ENCODE results near the gene GALNT15.

GALNT15 gene

GRCh38 chr3:16264174-16264707, 89.8 kb downstream of the GALNT15 start:
- Histone ChIP-seq H3K27ac (ENCODE audit: low read length) (peak overlapping the region; percentile 89), H3K9me3 (ENCODE audit: control insufficient read depth in 2 of 2, low read length in 2 of 2) (no peaks in the 10 kb centered on the region), H3K36me3 (ENCODE audit: control insufficient read depth in 2 of 2, insufficient read depth in 2 of 2, low read length in 2 of 2) (peaks cover 11% of the 10 kb centered on the region in 2 donors), H3K4me3 (ENCODE audit: low read length in 2 of 2) (peak overlapping the region; percentile 84 to 98), H3K9ac (ENCODE audit: low read length in 2 of 2) (peak overlapping the region; percentile 83 to 95), H3K4me1 (ENCODE audit: control insufficient read depth, insufficient read depth, low read length) (peaks cover 12% of the 10 kb centered on the region), H3K27me3 (ENCODE audit: control insufficient read depth in 1 of 2, insufficient read depth in 2 of 2, low read length in 2 of 2) (no peaks in the 10 kb centered on the region)

- H3K4me3 ChIP-seq (ENCODE audit: low read length in 2 of 2) = peak within 1 kb of the TSS; percentile 96 to 98
- H3K9me3 ChIP-seq (ENCODE audit: control insufficient read depth in 2 of 2, low read length in 2 of 2) = no peaks in the 10 kb centered on the region
- H3K27ac ChIP-seq (ENCODE audit: low read length) = peak within 1 kb of the TSS; percentile 89
- H3K27me3 ChIP-seq (ENCODE audit: control insufficient read depth in 1 of 2, insufficient read depth in 2 of 2, low read length in 2 of 2) = no peaks in the 10 kb centered on the region
- H3K4me1 ChIP-seq (ENCODE audit: control insufficient read depth, insufficient read depth, low read length) = peaks cover 12% of the 10 kb centered on the region
- H3K9ac ChIP-seq (ENCODE audit: low read length in 2 of 2) = peak within 1 kb of the TSS; percentile 90 to 95
- peaks cover 6 to 8% of the 10 kb centered on the region in 2 donors for H3K36me3 ChIP-seq (ENCODE audit: control insufficient read depth in 2 of 2, insufficient read depth in 2 of 2, low read length in 2 of 2)
Measured at GRCh38 chr3:16264708-16265454, 90.4 kb downstream of the GALNT15 start, which contains the start of the genes DPH3 and OXNAD1. DPH3 (minus strand) TSS chr3:16264943; CDS start chr3:16264876, 67 bp downstream. OXNAD1 (plus strand) TSS chr3:16265212; CDS start chr3:16270953, 5,741 bp downstream.

GRCh38 chr3:16265455-16265786, 90.9 kb downstream of the GALNT15 start:
- peaks cover 4 to 8% of the 10 kb centered on the region in 2 donors for H3K36me3 ChIP-seq (ENCODE audit: control insufficient read depth in 2 of 2, insufficient read depth in 2 of 2, low read length in 2 of 2)
- no peaks in the 10 kb centered on the region for H3K27me3 ChIP-seq (ENCODE audit: control insufficient read depth in 1 of 2, insufficient read depth in 2 of 2, low read length in 2 of 2)
- no peaks in the 10 kb centered on the region for H3K9me3 ChIP-seq (ENCODE audit: control insufficient read depth in 2 of 2, low read length in 2 of 2)
- H3K4me1 ChIP-seq (ENCODE audit: control insufficient read depth, insufficient read depth, low read length) = peaks cover 12% of the 10 kb centered on the region
- H3K9ac ChIP-seq (ENCODE audit: low read length in 2 of 2) = peak overlapping the region; percentile 88 to 90
- peak overlapping the region; percentile 96 to 98 for H3K4me3 ChIP-seq (ENCODE audit: low read length in 2 of 2)
- peak overlapping the region; percentile 89 for H3K27ac ChIP-seq (ENCODE audit: low read length)

- H3K27ac ChIP-seq (ENCODE audit: low read length) = no peak overlapping the region
- H3K27me3 ChIP-seq (ENCODE audit: control insufficient read depth in 1 of 2, insufficient read depth in 2 of 2, low read length in 2 of 2) = no peaks in the 10 kb centered on the region
- H3K9me3 ChIP-seq (ENCODE audit: control insufficient read depth in 2 of 2, low read length in 2 of 2) = no peaks in the 10 kb centered on the region
- peaks cover 12% of the 10 kb centered on the region for H3K4me1 ChIP-seq (ENCODE audit: control insufficient read depth, insufficient read depth, low read length)
- peaks cover 7 to 8% of the 10 kb centered on the region in 2 donors for H3K36me3 ChIP-seq (ENCODE audit: control insufficient read depth in 2 of 2, insufficient read depth in 2 of 2, low read length in 2 of 2)
- no peak overlapping the region for H3K9ac ChIP-seq (ENCODE audit: low read length in 2 of 2)
- no peak overlapping the region for H3K4me3 ChIP-seq (ENCODE audit: low read length in 2 of 2)
Measured at GRCh38 chr3:16266714-16267113, 92.2 kb downstream of the GALNT15 start.

GRCh38 chr3:16270855-16271254, 96.4 kb downstream of the GALNT15 start:
- Histone ChIP-seq H3K9ac (ENCODE audit: low read length in 2 of 2) (no peak overlapping the region), H3K4me1 (ENCODE audit: control insufficient read depth, insufficient read depth, low read length) (peaks cover 10% of the 10 kb centered on the region), H3K36me3 (ENCODE audit: control insufficient read depth in 2 of 2, insufficient read depth in 2 of 2, low read length in 2 of 2) (peaks cover 6 to 8% of the 10 kb centered on the region in 2 donors), H3K27me3 (ENCODE audit: control insufficient read depth in 1 of 2, insufficient read depth in 2 of 2, low read length in 2 of 2) (no peaks in the 10 kb centered on the region), H3K27ac (ENCODE audit: low read length) (no peak overlapping the region), H3K9me3 (ENCODE audit: control insufficient read depth in 2 of 2, low read length in 2 of 2) (no peaks in the 10 kb centered on the region), H3K4me3 (ENCODE audit: low read length in 2 of 2) (no peak overlapping the region)

- Histone ChIP-seq H3K27ac (ENCODE audit: low read length) (no peak overlapping the region), H3K27me3 (ENCODE audit: control insufficient read depth in 1 of 2, insufficient read depth in 2 of 2, low read length in 2 of 2) (no peaks in the 10 kb centered on the region), H3K36me3 (ENCODE audit: control insufficient read depth in 2 of 2, insufficient read depth in 2 of 2, low read length in 2 of 2) (peaks cover 6 to 8% of the 10 kb centered on the region in 2 donors), H3K4me3 (ENCODE audit: low read length in 2 of 2) (no peak overlapping the region), H3K9me3 (ENCODE audit: control insufficient read depth in 2 of 2, low read length in 2 of 2) (no peaks in the 10 kb centered on the region), H3K4me1 (ENCODE audit: control insufficient read depth, insufficient read depth, low read length) (no peaks in the 10 kb centered on the region), H3K9ac (ENCODE audit: low read length in 2 of 2) (no peak overlapping the region)
Measured at GRCh38 chr3:16272588-16272987, 98.1 kb downstream of the GALNT15 start.

- Histone ChIP-seq H3K27ac (ENCODE audit: low read length) (no peak overlapping the region), H3K36me3 (ENCODE audit: control insufficient read depth in 2 of 2, insufficient read depth in 2 of 2, low read length in 2 of 2) (peaks cover 6 to 8% of the 10 kb centered on the region in 2 donors), H3K9me3 (ENCODE audit: control insufficient read depth in 2 of 2, low read length in 2 of 2) (no peaks in the 10 kb centered on the region), H3K4me3 (ENCODE audit: low read length in 2 of 2) (no peak overlapping the region), H3K9ac (ENCODE audit: low read length in 2 of 2) (no peak overlapping the region), H3K27me3 (ENCODE audit: control insufficient read depth in 1 of 2, insufficient read depth in 2 of 2, low read length in 2 of 2) (no peaks in the 10 kb centered on the region), H3K4me1 (ENCODE audit: control insufficient read depth, insufficient read depth, low read length) (no peaks in the 10 kb centered on the region)
Measured at GRCh38 chr3:16273867-16274266, 99.4 kb downstream of the GALNT15 start.

- Histone ChIP-seq H3K27ac (ENCODE audit: low read length) (no peak overlapping the region), H3K27me3 (ENCODE audit: control insufficient read depth in 1 of 2, insufficient read depth in 2 of 2, low read length in 2 of 2) (no peaks in the 10 kb centered on the region), H3K9me3 (ENCODE audit: control insufficient read depth in 2 of 2, low read length in 2 of 2) (no peaks in the 10 kb centered on the region), H3K4me1 (ENCODE audit: control insufficient read depth, insufficient read depth, low read length) (no peaks in the 10 kb centered on the region), H3K4me3 (ENCODE audit: low read length in 2 of 2) (no peak overlapping the region), H3K36me3 (ENCODE audit: control insufficient read depth in 2 of 2, insufficient read depth in 2 of 2, low read length in 2 of 2) (peaks cover 0 to 6% of the 10 kb centered on the region in 2 donors), H3K9ac (ENCODE audit: low read length in 2 of 2) (no peak overlapping the region)
Measured at GRCh38 chr3:16277471-16277870, 103.0 kb downstream of the GALNT15 start.

GRCh38 chr3:16279010-16279801, 104.7 kb downstream of the GALNT15 start:
- no peaks in the 10 kb centered on the region for H3K4me1 ChIP-seq (ENCODE audit: control insufficient read depth, insufficient read depth, low read length)

GRCh38 chr3:16280671-16281070, 106.2 kb downstream of the GALNT15 start:
- Histone ChIP-seq H3K27me3 (ENCODE audit: control insufficient read depth in 1 of 2, insufficient read depth in 2 of 2, low read length in 2 of 2) (no peaks in the 10 kb centered on the region), H3K27ac (ENCODE audit: low read length) (no peak overlapping the region), H3K4me1 (ENCODE audit: control insufficient read depth, insufficient read depth, low read length) (no peaks in the 10 kb centered on the region), H3K36me3 (ENCODE audit: control insufficient read depth in 2 of 2, insufficient read depth in 2 of 2, low read length in 2 of 2) (peaks cover 4 to 10% of the 10 kb centered on the region in 2 donors), H3K9ac (ENCODE audit: low read length in 2 of 2) (no peak overlapping the region), H3K4me3 (ENCODE audit: low read length in 2 of 2) (no peak overlapping the region), H3K9me3 (ENCODE audit: control insufficient read depth in 2 of 2, low read length in 2 of 2) (no peaks in the 10 kb centered on the region)

More at GRCh38 chr3:16279010-16279801, 104.7 kb downstream of the GALNT15 start:
- peaks cover 4 to 10% of the 10 kb centered on the region in 2 donors for H3K36me3 ChIP-seq (ENCODE audit: control insufficient read depth in 2 of 2, insufficient read depth in 2 of 2, low read length in 2 of 2)
- no peak overlapping the region for H3K4me3 ChIP-seq (ENCODE audit: low read length in 2 of 2)
- no peaks in the 10 kb centered on the region for H3K9me3 ChIP-seq (ENCODE audit: control insufficient read depth in 2 of 2, low read length in 2 of 2)
- no peaks in the 10 kb centered on the region for H3K27me3 ChIP-seq (ENCODE audit: control insufficient read depth in 1 of 2, insufficient read depth in 2 of 2, low read length in 2 of 2)
- no peak overlapping the region for H3K9ac ChIP-seq (ENCODE audit: low read length in 2 of 2)
- no peak overlapping the region for H3K27ac ChIP-seq (ENCODE audit: low read length)
